HepG2 (cell line): Measurements from ENCODE around the gene RASSF6. TPM values are rescaled to one million over a fixed set of nuclear protein-coding genes. Genes with fewer than 3 reads are reported as not detected.

ENCODE experiments used
- ATAC-seq: fragments of 200-7000 bp; cut with Tn5 transposase; 3 replicates; pipeline ENCODE4 v1.9.1; 2020; ENCODE audit warnings: mild to moderate bottlenecking, moderate library complexity
- BruUV-seq: library from RNA; stranded (reverse); fragments of 400-500 nt; replicated peaks from 2 replicates; lab custom pipeline; 2021; lab: Mats Ljungman, UMichigan
- CTCF ChIA-PET: fragments of 300-600 bp; formaldehyde crosslinking; extraction: SDS; loops from one replicate; lab custom pipeline; 2021; ENCODE audit warnings: low total read pairs, inconsistent platforms, low intra/inter-chr PET ratio; lab: Yijun Ruan, JAX
- POLR2A ChIA-PET: fragments of 350-600 bp; sonication (Branson Sonifier 250); formaldehyde crosslinking; loops from one replicate; lab custom pipeline; 2020; ENCODE audit warnings: antibody characterized with exemption, inconsistent platforms; lab: Yijun Ruan, JAX
- DNase-seq: peaks from one replicate; pipeline ENCODE4 v3.0.0-alpha.2; 2015; ENCODE audit warnings: low spot score
- FAIRE-seq: peaks from 3 replicates; lab custom pipeline; 2011; peaks lifted over from hg19 to GRCh38; lab: Jason Lieb, UNC
- H2AFZ ChIP-seq: one replicate; pipeline ENCODE4 v1.6.1; 2011; ENCODE audit warnings: low read length, inconsistent platforms
- H3K27ac ChIP-seq: fragments of 300-600 bp; 3 replicates; pipeline ENCODE4 v1.8.0; 2011; ENCODE audit warnings: mixed run types, mild to moderate bottlenecking, mixed read lengths, low read length, inconsistent platforms; ENCODE audit not compliant: insufficient read depth; ENCODE audit errors: extremely low read length
- H3K27me3 ChIP-seq, 2 experiments: fragments of 200-600 bp in 1 of 2; 2 replicates in 1 of 2; 3 replicates in 1 of 2; pipeline versions ENCODE4 v1.6.0 to v1.8.0; 2011; ENCODE audit warnings: low read length in 2 of 2, mild to moderate bottlenecking in 2 of 2, moderate library complexity in 2 of 2, inconsistent platforms in 1 of 2; ENCODE audit not compliant: insufficient read depth in 2 of 2, control insufficient read depth in 1 of 2
- H3K36me3 ChIP-seq, 2 experiments: fragments of 200-600 bp in 1 of 2; replicated peaks in 1 of 2; 2 replicates in 1 of 2; 3 replicates in 1 of 2; pipeline versions ENCODE4 v1.5.1 to v1.8.0; 2011; ENCODE audit warnings: low read length in 2 of 2, inconsistent platforms in 1 of 2; ENCODE audit not compliant: insufficient read depth in 2 of 2, control insufficient read depth in 1 of 2
- H3K4me1 ChIP-seq: 2 replicates; pipeline ENCODE4 v1.5.1; 2012; ENCODE audit warnings: low read length, inconsistent platforms; ENCODE audit not compliant: insufficient read depth
- H3K4me2 ChIP-seq: 2 replicates; pipeline ENCODE4 v1.6.0; 2011; ENCODE audit warnings: low read depth, low read length, inconsistent platforms
- H3K4me3 ChIP-seq, 3 experiments: fragments of 200-600 bp in 1 of 3; sonication (generic), shearing (Covaris generic) in 1 of 3; replicated peaks in 1 of 3; 2 replicates each; pipeline ENCODE4 v1.5.1; 2011 to 2016; ENCODE audit warnings: low read length in 3 of 3, inconsistent platforms in 2 of 3, low read depth in 2 of 3, mild to moderate bottlenecking in 2 of 3, control low read depth in 1 of 3, mixed read lengths in 1 of 3; ENCODE audit not compliant: insufficient read depth in 1 of 3
- H3K79me2 ChIP-seq: one replicate; pipeline ENCODE4 v1.6.1; 2011; ENCODE audit warnings: low read length, inconsistent platforms; ENCODE audit not compliant: insufficient read depth
- H3K9ac ChIP-seq: 2 replicates; pipeline ENCODE4 v1.6.0; 2011; ENCODE audit warnings: mild to moderate bottlenecking, low read depth, low read length, inconsistent platforms; ENCODE audit not compliant: insufficient read depth
- H3K9me3 ChIP-seq: 2 replicates; pipeline ENCODE4 v1.5.1; 2012; ENCODE audit warnings: mild to moderate bottlenecking, low read length
- H4K20me1 ChIP-seq: 2 replicates; pipeline ENCODE4 v1.6.0; 2011; ENCODE audit warnings: inconsistent platforms, mild to moderate bottlenecking, low read length, moderate library complexity; ENCODE audit not compliant: insufficient read depth
- DR1 ChIP-seq: sonication (generic); formaldehyde crosslinking; IDR thresholded peaks from 2 replicates; pipeline ENCODE4 v1.8.0; 2021; ENCODE audit warnings: mild to moderate bottlenecking, missing genetic modification reagents, inconsistent platforms
- FOXA1 ChIP-seq, 2 experiments: fragments of 450-650 bp in 1 of 2; sonication (generic) in 1 of 2; formaldehyde crosslinking in 1 of 2; IDR thresholded peaks; 2 replicates each; pipeline versions ENCODE4 v1.4.0 to v1.6.1; 2016 to 2020; ENCODE audit warnings: missing genetic modification reagents in 1 of 2
- MAF1 ChIP-seq: sonication (generic); formaldehyde crosslinking; IDR thresholded peaks from 2 replicates; pipeline ENCODE4 v1.5.0; 2020; ENCODE audit warnings: missing genetic modification reagents, borderline replicate concordance
- STAG1 ChIP-seq: sonication (generic); formaldehyde crosslinking; IDR thresholded peaks from 2 replicates; pipeline ENCODE4 v1.4.0; 2020; ENCODE audit warnings: missing genetic modification reagents
- TGIF2 ChIP-seq: IDR thresholded peaks from 2 replicates; pipeline ENCODE4 v1.6.1; 2016; ENCODE audit warnings: control low read depth, missing compliant biosample characterization
- U2AF1 ChIP-seq: fragments of 200-400 bp; formaldehyde crosslinking; optimal IDR thresholded peaks from 2 replicates; pipeline ENCODE3; 2017; ENCODE audit warnings: mild to moderate bottlenecking, low read depth, low read length
- WGBS: methylation state at CpG from one replicate; pipeline ENCODE4 v1.1.6; 2017; ENCODE audit warnings: low lambda C conversion rate; 5-methylcytosine and 5-hydroxymethylcytosine counted together
- in situ Hi-C: cut with HindIII; loops from 2 replicates; pipeline ENCODE4 v1.10.0; 2017; ENCODE audit warnings: low pct_unique_long_range_greater_than_20kb; ENCODE audit not compliant: extremely low pct_ligation_motif_present
- intact Hi-C: fragments of 100-400 bp; cut with micrococcal nuclease; formaldehyde crosslinking; loops from one replicate; pipeline ENCODE4 v1.10.0; 2022; ENCODE audit not compliant: unreplicated experiment
- polyA plus RNA-seq, 8 experiments: library from polyadenylated mRNA; depleted of rRNA in 3 of 8; stranded (reverse) in 7 of 8; unstranded in 1 of 8; fragments of >200 nt; fragmentation: Illumina TruSeq in 4 of 8; extraction: Trizol in 4 of 8; gene quantifications; 2 replicates each; pipeline versions ENCODE4 v1.2.1 to v1.2.3, GENCODE V29; 2011 to 2016; ENCODE audit warnings: low read depth in 4 of 8, missing spikeins in 1 of 8, mixed read lengths in 1 of 8; ENCODE audit not compliant: insufficient read depth in 1 of 8
- small RNA-seq, 3 experiments: library from RNA; depleted of rRNA; stranded (forward); fragments of <200 nt; gene quantifications; one replicate each; pipeline ENCODE3, GENCODE V24; 2012; ENCODE audit warnings: low read depth in 2 of 3, low replicate concordance in 1 of 3; ENCODE audit not compliant: insufficient read length in 3 of 3, insufficient read depth in 2 of 3
- total RNA-seq, 5 experiments: library from RNA; depleted of rRNA; stranded (reverse); fragments of >200 nt; fragmentation: Illumina TruSeq; extraction: Trizol; gene quantifications; 2 replicates each; pipeline ENCODE4 v1.2.3, GENCODE V29; 2016; ENCODE audit warnings: low read depth in 1 of 5
- TF ChIP-seq, protein P1 (sequence below): sonication (generic); formaldehyde crosslinking; IDR thresholded peaks from 2 replicates; pipeline ENCODE4 v1.5.0; 2020; ENCODE audit warnings: mild to moderate bottlenecking, missing genetic modification reagents, moderate library complexity

RASSF6 gene
- total and polyA plus RNA-seq, 2 of the 13 experiments (the other 11 are each of a cell fraction or from before 2014, with no cell fraction given): 0.03 to 0.11 TPM

DNA sequence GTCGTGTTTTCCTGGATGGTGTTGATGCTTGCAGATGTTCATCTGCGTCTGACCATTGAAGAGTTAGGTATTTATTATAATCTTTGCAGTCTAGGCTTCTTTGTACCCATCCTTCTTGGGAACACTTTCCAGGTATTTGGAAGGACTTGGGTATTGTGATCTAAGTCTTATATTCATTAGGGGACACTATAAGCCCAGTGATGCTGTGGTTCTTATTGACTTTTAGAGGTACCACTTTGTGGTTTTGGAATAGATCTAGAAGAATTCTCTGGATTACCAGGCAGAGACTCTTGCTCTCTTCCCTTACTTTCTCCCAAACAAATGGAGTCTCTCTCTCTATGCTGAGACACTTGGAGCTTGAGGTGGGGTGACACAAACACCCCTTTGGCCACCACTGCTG, 97.1 kb downstream of the RASSF6 start:
- Histone ChIP-seq H3K27me3 (peaks cover 0 to 2% of the 10 kb centered on the region in 2 experiments; a peak in 1 of 5 replicates), H2AFZ (no peak overlapping the region), H4K20me1 (no peaks in the 10 kb centered on the region), H3K4me2 (no peak overlapping the region), H3K9ac (no peak overlapping the region), H3K79me2 (no peaks in the 10 kb centered on the region), H3K4me1 (peaks cover 7% of the 10 kb centered on the region), H3K9me3 (no peaks in the 10 kb centered on the region), H3K27ac (no peak overlapping the region), H3K36me3 (no peaks in the 10 kb centered on the region), H3K4me3 (no peak overlapping the region)
- BruUV-seq: no TSS peak
- intact Hi-C loops (loop anchor here (5.0 kb wide), 1 partner anchor 129 kb away; no protein-coding TSS in a partner anchor), in situ Hi-C loops (no loop called here)
- CTCF ChIA-PET: no interaction called here
- DNase-seq (peak; percentile 12), FAIRE-seq (no peak), ATAC-seq (no peak)
- 63% methylated on average over 2 of the region's 2 CpGs for WGBS
- no peak for TF ChIP-seq DR1 (CRISPR knock-in tag)
- no peak for TF ChIP-seq MAF1 (CRISPR knock-in tag)
- TF ChIP-seq TGIF2 (CRISPR knock-in tag): no peak
- TF ChIP-seq FOXA1 (IDR thresholded peaks at IDR 0.05): no peak
- TF ChIP-seq FOXA1 (CRISPR knock-in tag; IDR thresholded peaks at IDR 0.05): peak; percentile 57
- TF ChIP-seq U2AF1: no peak
- TF ChIP-seq, protein P1, sequence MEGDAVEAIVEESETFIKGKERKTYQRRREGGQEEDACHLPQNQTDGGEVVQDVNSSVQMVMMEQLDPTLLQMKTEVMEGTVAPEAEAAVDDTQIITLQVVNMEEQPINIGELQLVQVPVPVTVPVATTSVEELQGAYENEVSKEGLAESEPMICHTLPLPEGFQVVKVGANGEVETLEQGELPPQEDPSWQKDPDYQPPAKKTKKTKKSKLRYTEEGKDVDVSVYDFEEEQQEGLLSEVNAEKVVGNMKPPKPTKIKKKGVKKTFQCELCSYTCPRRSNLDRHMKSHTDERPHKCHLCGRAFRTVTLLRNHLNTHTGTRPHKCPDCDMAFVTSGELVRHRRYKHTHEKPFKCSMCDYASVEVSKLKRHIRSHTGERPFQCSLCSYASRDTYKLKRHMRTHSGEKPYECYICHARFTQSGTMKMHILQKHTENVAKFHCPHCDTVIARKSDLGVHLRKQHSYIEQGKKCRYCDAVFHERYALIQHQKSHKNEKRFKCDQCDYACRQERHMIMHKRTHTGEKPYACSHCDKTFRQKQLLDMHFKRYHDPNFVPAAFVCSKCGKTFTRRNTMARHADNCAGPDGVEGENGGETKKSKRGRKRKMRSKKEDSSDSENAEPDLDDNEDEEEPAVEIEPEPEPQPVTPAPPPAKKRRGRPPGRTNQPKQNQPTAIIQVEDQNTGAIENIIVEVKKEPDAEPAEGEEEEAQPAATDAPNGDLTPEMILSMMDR: peak; percentile 25; the same call in 1 of the 2 replicates
- peak; percentile 52 for TF ChIP-seq STAG1 (CRISPR knock-in tag)
- POLR2A ChIA-PET: no interaction called here

Small RNAs within 50 kb of the gene (small RNA-seq; reads per million reads assigned to genes)
- 0 reads per million in 3 experiments for gene AC074250.1

Other genes starting within 250 kb of the RASSF6 start
- gene ALB, start 216.1 kb downstream of the RASSF6 start, total RNA-seq (2016; rRNA removed; fragmentation: Illumina TruSeq; extraction: Trizol): 10,101 and 22,625 TPM in 2 replicates
- 22,205 and 22,259 TPM in 2 replicates for gene ALB, start 216.1 kb downstream of the RASSF6 start, polyA plus RNA-seq (2011; rRNA removed)
- gene AFP, start 184.2 kb downstream of the RASSF6 start, total RNA-seq (2016; rRNA removed; fragmentation: Illumina TruSeq; extraction: Trizol): 4,406 and 9,434 TPM in 2 replicates
- 12,657 and 13,105 TPM in 2 replicates for gene AFP, start 184.2 kb downstream of the RASSF6 start, polyA plus RNA-seq (2011; rRNA removed)
- gene AFM, start 138.7 kb downstream of the RASSF6 start, total RNA-seq (2016; rRNA removed; fragmentation: Illumina TruSeq; extraction: Trizol): 0.79 and 1.8 TPM in 2 replicates
- 0.13 TPM in 2 replicates for gene AFM, start 138.7 kb downstream of the RASSF6 start, polyA plus RNA-seq (2011; rRNA removed)
- 4.9 and 7.8 TPM in 2 replicates for gene CXCL8, start 120.1 kb upstream of the RASSF6 start, total RNA-seq (2016; rRNA removed; fragmentation: Illumina TruSeq; extraction: Trizol)
- gene CXCL8, start 120.1 kb upstream of the RASSF6 start, polyA plus RNA-seq (2011; rRNA removed): 1.2 and 1.8 TPM in 2 replicates
- gene CXCL6, start 216.2 kb upstream of the RASSF6 start, total RNA-seq (2016; rRNA removed; fragmentation: Illumina TruSeq; extraction: Trizol): not detected in 2 replicates
- gene CXCL6, start 216.2 kb upstream of the RASSF6 start, polyA plus RNA-seq (2011; rRNA removed): not detected in 2 replicates
- gene PF4V1, start 232.9 kb upstream of the RASSF6 start, total RNA-seq (2016; rRNA removed; fragmentation: Illumina TruSeq; extraction: Trizol): not detected in 2 replicates
- not detected in 2 replicates for gene PF4V1, start 232.9 kb upstream of the RASSF6 start, polyA plus RNA-seq (2011; rRNA removed)
- gene CXCL1, start 249.0 kb upstream of the RASSF6 start, total RNA-seq (2016; rRNA removed; fragmentation: Illumina TruSeq; extraction: Trizol): 0.15 TPM in 1 of 2 replicates, not detected in the other
- gene CXCL1, start 249.0 kb upstream of the RASSF6 start, polyA plus RNA-seq (2011; rRNA removed): not detected in 2 replicates